Dermis microvascular lymphatic vessel endothelial cell (primary cell): ENCODE measurements around the gene SNHG17. TPM values are rescaled to one million over a fixed set of nuclear protein-coding genes. Genes with fewer than 3 reads are reported as not detected.

Experiments used
- DNase-seq, 2 donors: peaks; one replicate each; pipeline versions ENCODE4 v3.0.0 to v3.0.0-alpha.2; 2010; ENCODE audit warnings: low read depth in 2 of 2
- total RNA-seq: library from RNA; depleted of rRNA; stranded (reverse); fragments of >200 nt; gene quantifications from 2 replicates; pipeline ENCODE4 v1.2.1, GENCODE V29; 2014

SNHG17 gene
- total RNA-seq, 1 donor from 2014 or later: 5.1 TPM

DNA sequence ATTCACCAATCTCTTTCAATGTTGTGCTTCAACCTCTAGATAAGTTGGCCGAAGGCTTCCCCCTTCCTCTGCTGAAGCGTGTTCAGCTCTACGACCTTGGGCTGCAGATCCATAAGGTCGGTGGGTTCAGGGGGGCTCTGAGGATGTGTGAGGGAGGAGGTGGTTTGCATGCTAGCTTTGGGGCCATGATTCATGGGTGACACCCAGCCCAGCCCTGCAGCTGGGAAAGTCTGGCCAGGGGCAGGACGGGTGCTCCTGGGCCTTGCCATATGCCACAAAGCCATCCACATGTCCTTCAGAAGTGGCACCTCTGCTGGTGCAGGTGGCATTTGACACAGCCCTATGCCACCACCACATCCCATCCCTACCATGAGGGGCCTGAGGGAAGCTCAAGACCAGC lies 61.2 kb downstream of the SNHG17 start:
- no peak for DNase-seq

DNA sequence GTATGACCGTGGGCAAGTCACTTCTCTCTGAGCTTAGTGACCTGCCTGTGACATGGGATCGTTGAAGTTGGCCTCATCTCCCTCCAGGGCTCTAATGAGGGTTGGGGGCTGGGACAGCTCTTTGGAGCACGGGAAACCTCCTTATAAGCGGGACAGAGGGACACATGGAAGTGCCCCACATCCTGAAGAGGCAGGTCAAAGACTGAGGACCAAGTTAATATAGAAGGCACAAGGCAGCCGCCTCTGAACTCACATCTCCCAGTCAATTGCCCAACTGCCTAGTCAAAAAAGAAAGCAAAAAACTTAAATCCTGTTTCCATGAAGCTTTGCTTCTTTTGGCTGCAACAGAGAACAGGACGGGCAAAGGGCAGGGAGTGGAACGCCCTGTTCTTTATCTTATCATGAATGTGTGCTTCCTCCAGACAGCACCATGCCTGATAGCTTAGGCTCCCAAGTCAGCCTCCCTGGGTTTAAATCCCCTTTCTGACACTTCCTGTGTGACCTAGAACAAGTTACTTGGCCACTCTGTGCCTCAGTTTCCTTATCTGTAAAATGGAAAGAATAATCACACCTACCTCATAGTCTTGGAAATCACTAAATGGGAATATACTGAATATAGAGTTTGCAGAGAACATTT lies 61.8 kb downstream of the SNHG17 start:
- peak; percentile 17 to 26 for DNase-seq

DNA sequence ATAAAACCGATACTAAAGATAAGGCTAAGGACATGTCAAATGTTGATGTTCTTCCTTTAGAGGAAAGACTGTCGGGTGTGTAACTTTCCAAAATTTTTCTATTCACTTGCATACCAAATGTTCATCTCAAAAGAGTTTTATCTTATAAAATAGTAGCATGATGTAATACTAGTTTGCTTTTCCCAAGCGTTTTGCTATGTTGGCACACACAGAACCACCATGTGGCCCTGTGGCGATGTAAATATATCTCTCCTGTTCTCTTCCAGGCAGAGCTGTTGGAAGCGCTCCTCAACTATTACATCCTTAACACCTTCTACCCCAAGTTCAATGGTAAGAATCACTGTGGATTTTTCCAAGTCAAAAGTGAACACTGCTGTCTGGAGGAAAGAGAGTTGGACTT lies 62.3 kb downstream of the SNHG17 start:
- DNase-seq: no peak

Other genes with a start within 250 kb of the SNHG17 start
- 0.13 TPM in 1 of 2 replicates, not detected in the other for gene KIAA1755, start 174.6 kb downstream of the SNHG17 start, total RNA-seq
- not detected in 2 replicates for gene BPI, start 131.2 kb downstream of the SNHG17 start, total RNA-seq
- gene LBP, start 88.8 kb downstream of the SNHG17 start, total RNA-seq: under 0.01 and 0.13 TPM in 2 replicates
- gene RALGAPB, start 37.5 kb upstream of the SNHG17 start, total RNA-seq: 16.3 and 21.1 TPM in 2 replicates
- not detected in 2 replicates for gene ADIG, start 145.9 kb upstream of the SNHG17 start, total RNA-seq
- gene ARHGAP40, start 166.5 kb upstream of the SNHG17 start, total RNA-seq: not detected in 2 replicates